Mammary epithelial cell (primary cell): ENCODE results near the gene MAML3.

Experiments
- CTCF ChIP-seq, 2 donors: IDR thresholded peaks in 1 of 2; conservative IDR thresholded peaks in 1 of 2; 2 replicates each; pipeline ENCODE4 v1.5.1; 2011 to 2012; ENCODE audit warnings: inconsistent platforms in 2 of 2, low read length in 2 of 2, mild to moderate bottlenecking in 2 of 2, control low read depth in 1 of 2, low read depth in 1 of 2; ENCODE audit not compliant: insufficient read depth in 1 of 2; ENCODE audit errors: extremely low read depth in 1 of 2
- EZH2 ChIP-seq: IDR thresholded peaks from 2 replicates; pipeline ENCODE4 v1.6.1; 2012; ENCODE audit warnings: low read length, inconsistent platforms, borderline replicate concordance

- no peak for TF ChIP-seq CTCF (conservative IDR thresholded peaks at IDR 0.05 in 1 of 2, IDR thresholded peaks at IDR 0.05 in 1 of 2; ENCODE audit: extremely low read depth in 1 of 2, insufficient read depth in 1 of 2, low read depth in 1 of 2, low read length in 2 of 2)
- TF ChIP-seq EZH2 = no peak
These were observed 235.4 kb downstream of the MAML3 start for GRCh38 chr4:139918591-139918990.
